ENCODE results near the gene KPNA4. TPM values are rescaled to one million over a fixed set of nuclear protein-coding genes. Genes with fewer than 3 reads are reported as not detected.

The KPNA4 gene
- total RNA-seq, 4 donors from 2014 or later, result 19.9 to 34.7 (median 23.4) TPM

GRCh38 chr3:160544844-160545503, 20.4 kb downstream of the KPNA4 start:
- no peak for TF ChIP-seq CTCF (IDR thresholded peaks at IDR 0.05)
- TF ChIP-seq POLR2A (IDR thresholded peaks at IDR 0.05), result no peak
- Histone ChIP-seq H3K4me1 (peaks cover 0 to 46% (median 5%) of the 10 kb centered on the region in 3 donors), H3K27ac (no peak overlapping the region), H3K4me3 (no peak overlapping the region), H3K27me3 (no peaks in the 10 kb centered on the region), H3K36me3 (no peaks in the 10 kb centered on the region), H3K9me3 (no peaks in the 10 kb centered on the region)
- intact Hi-C loops (cut with DNase I), result no loop called here
- 58 to 72% methylated on average over 2 of the region's 2 CpGs for WGBS, 2 donors
- DNase-seq, result no peak

GRCh38 chr3:160540551-160540950, 24.8 kb downstream of the KPNA4 start:
- Histone ChIP-seq H3K4me3 (no peak overlapping the region), H3K27me3 (no peaks in the 10 kb centered on the region), H3K27ac (no peak overlapping the region), H3K9me3 (no peaks in the 10 kb centered on the region), H3K4me1 (peaks cover 0 to 26% (median 5%) of the 10 kb centered on the region in 3 donors), H3K36me3 (peaks cover 0 to under 1% (median 0%) of the 10 kb centered on the region in 3 donors)
- intact Hi-C loops (cut with DNase I), result no loop called here
- no peak for DNase-seq
- TF ChIP-seq CTCF (IDR thresholded peaks at IDR 0.05) (no peak), POLR2A (IDR thresholded peaks at IDR 0.05) (no peak)
- 94 to 100% methylated on average over 2 of the region's 2 CpGs for WGBS, 2 donors

GRCh38 chr3:160538895-160539294, 26.5 kb downstream of the KPNA4 start:
- no peak for DNase-seq
- Histone ChIP-seq H3K4me1 (peaks cover 0 to 13% (median 5%) of the 10 kb centered on the region in 3 donors), H3K27me3 (no peaks in the 10 kb centered on the region), H3K9me3 (no peaks in the 10 kb centered on the region), H3K36me3 (peaks cover 0 to 17% (median 0%) of the 10 kb centered on the region in 3 donors), H3K4me3 (no peak overlapping the region), H3K27ac (no peak overlapping the region)
- no peak for TF ChIP-seq CTCF (IDR thresholded peaks at IDR 0.05)
- TF ChIP-seq POLR2A (IDR thresholded peaks at IDR 0.05), result no peak
- intact Hi-C loops (cut with DNase I), result no loop called here

GRCh38 chr3:160537729-160538128, 27.6 kb downstream of the KPNA4 start:
- peaks cover 0 to 9% (median 5%) of the 10 kb centered on the region in 3 donors for H3K4me1 ChIP-seq
- no peaks in the 10 kb centered on the region for H3K9me3 ChIP-seq
- intact Hi-C loops (cut with DNase I), result no loop called here

More at GRCh38 chr3:160537729-160538128, 27.6 kb downstream of the KPNA4 start:
- peaks cover 0 to 28% (median 0%) of the 10 kb centered on the region in 3 donors for H3K36me3 ChIP-seq
- no peak overlapping the region for H3K27ac ChIP-seq
- WGBS, 2 donors, result 79 to 84% methylated on average over 1 of the region's 1 CpG
- no peaks in the 10 kb centered on the region for H3K27me3 ChIP-seq
- TF ChIP-seq CTCF (IDR thresholded peaks at IDR 0.05) (no peak), POLR2A (IDR thresholded peaks at IDR 0.05) (no peak)
- H3K4me3 ChIP-seq, result no peak overlapping the region
- DNase-seq, result no peak
